ENCODE data around the gene KLK1.

KLK1 gene

DNA sequence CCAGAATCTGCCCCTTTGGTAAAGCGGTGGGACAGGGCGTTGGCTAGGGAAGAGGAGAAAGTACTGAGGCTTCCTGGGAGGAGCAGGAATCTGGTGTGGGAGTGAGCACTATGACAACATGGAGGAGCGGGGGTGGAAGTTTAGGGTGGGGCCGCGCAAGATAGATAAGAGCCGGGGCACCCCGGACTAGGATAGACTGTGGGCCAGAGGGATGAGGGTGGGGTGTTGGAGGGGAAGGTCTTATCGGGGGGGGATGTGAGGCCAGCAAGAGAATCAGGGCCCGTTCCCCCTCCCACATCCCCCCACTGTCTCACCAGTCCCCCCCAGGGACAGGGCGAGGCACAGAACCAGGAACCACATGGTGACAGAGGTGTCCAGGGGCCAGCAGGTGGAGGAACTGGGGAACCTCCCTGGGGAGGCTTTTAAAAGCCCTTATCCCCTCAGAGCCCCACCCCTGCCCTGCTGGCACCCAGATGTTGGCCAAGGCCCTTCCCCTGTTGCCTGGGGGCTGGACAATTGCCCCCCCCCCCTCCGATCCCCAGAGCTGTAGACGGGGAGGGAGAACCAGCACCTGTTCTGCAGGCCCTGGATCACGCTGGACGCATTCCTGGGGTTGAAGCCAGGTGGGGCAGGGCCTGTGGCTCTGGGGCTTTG lies at the start of gene KLK1:
KLK1 (minus strand) TSS at position 399 of the 654 bp plus-strand sequence; CDS start at position 360, 39 bp downstream.
- no peak within 1 kb of the TSS for H3K4me3 ChIP-seq (ENCODE audit: low read depth, low read length)
- no peak for DNase-seq (ENCODE audit: low read depth)
- TF ChIP-seq CTCF (IDR thresholded peaks at IDR 0.05; ENCODE audit: low read depth, low read length) (no peak), POLR2A (IDR thresholded peaks at IDR 0.05; ENCODE audit: extremely low read depth, insufficient read length) (no peak), MYC (IDR thresholded peaks at IDR 0.05; ENCODE audit: low read depth, low read length) (no peak)
- TF ChIP-seq, protein P1, sequence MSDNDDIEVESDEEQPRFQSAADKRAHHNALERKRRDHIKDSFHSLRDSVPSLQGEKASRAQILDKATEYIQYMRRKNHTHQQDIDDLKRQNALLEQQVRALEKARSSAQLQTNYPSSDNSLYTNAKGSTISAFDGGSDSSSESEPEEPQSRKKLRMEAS (IDR thresholded peaks at IDR 0.05; ENCODE audit: low read depth, low read length), result no peak

DNA sequence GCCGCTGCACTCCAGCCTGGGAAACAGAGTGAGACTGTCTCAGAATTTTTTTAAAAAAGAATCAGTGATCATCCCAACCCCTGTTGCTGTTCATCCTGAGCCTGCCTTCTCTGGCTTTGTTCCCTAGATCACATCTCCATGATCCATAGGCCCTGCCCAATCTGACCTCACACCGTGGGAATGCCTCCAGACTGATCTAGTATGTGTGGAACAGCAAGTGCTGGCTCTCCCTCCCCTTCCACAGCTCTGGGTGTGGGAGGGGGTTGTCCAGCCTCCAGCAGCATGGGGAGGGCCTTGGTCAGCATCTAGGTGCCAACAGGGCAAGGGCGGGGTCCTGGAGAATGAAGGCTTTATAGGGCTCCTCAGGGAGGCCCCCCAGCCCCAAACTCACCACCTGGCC lies 49.5 kb upstream of the KLK1 start, which contains the start of gene KLK2:
KLK2 (plus strand) TSS at position 384 of the 400 bp plus-strand sequence. CDS start 35 bp downstream, outside the sequence.
- H3K4me3 ChIP-seq (ENCODE audit: low read depth, low read length), result no peak within 1 kb of the TSS
- TF ChIP-seq POLR2A (IDR thresholded peaks at IDR 0.05; ENCODE audit: extremely low read depth, insufficient read length), result no peak
- TF ChIP-seq, protein P1 (IDR thresholded peaks at IDR 0.05; ENCODE audit: low read depth, low read length), result no peak
- no peak for TF ChIP-seq MYC (IDR thresholded peaks at IDR 0.05; ENCODE audit: low read depth, low read length)
- TF ChIP-seq CTCF (IDR thresholded peaks at IDR 0.05; ENCODE audit: low read depth, low read length), result no peak
- no peak for DNase-seq (ENCODE audit: low read depth)

GRCh38 chr19:50870417-50871089 lies 47.0 kb upstream of the KLK1 start:
- H3K4me3 ChIP-seq (ENCODE audit: low read depth, low read length), result no peak overlapping the region
- no peak for DNase-seq (ENCODE audit: low read depth)
- TF ChIP-seq CTCF (IDR thresholded peaks at IDR 0.05; ENCODE audit: low read depth, low read length), result no peak
- TF ChIP-seq, protein P1 (IDR thresholded peaks at IDR 0.05; ENCODE audit: low read depth, low read length), result no peak
- TF ChIP-seq MYC (IDR thresholded peaks at IDR 0.05; ENCODE audit: low read depth, low read length), result no peak
- TF ChIP-seq POLR2A (IDR thresholded peaks at IDR 0.05; ENCODE audit: extremely low read depth, insufficient read length), result no peak

- DNase-seq (ENCODE audit: low read depth), result no peak
- no peak for TF ChIP-seq POLR2A (IDR thresholded peaks at IDR 0.05; ENCODE audit: extremely low read depth, insufficient read length)
- no peak for TF ChIP-seq MYC (IDR thresholded peaks at IDR 0.05; ENCODE audit: low read depth, low read length)
- TF ChIP-seq, protein P1 (IDR thresholded peaks at IDR 0.05; ENCODE audit: low read depth, low read length), result no peak
- TF ChIP-seq CTCF (IDR thresholded peaks at IDR 0.05; ENCODE audit: low read depth, low read length), result no peak
- H3K4me3 ChIP-seq (ENCODE audit: low read depth, low read length), result no peak overlapping the region
Measured at GRCh38 chr19:50869479-50869878, 45.9 kb upstream of the KLK1 start.

DNA sequence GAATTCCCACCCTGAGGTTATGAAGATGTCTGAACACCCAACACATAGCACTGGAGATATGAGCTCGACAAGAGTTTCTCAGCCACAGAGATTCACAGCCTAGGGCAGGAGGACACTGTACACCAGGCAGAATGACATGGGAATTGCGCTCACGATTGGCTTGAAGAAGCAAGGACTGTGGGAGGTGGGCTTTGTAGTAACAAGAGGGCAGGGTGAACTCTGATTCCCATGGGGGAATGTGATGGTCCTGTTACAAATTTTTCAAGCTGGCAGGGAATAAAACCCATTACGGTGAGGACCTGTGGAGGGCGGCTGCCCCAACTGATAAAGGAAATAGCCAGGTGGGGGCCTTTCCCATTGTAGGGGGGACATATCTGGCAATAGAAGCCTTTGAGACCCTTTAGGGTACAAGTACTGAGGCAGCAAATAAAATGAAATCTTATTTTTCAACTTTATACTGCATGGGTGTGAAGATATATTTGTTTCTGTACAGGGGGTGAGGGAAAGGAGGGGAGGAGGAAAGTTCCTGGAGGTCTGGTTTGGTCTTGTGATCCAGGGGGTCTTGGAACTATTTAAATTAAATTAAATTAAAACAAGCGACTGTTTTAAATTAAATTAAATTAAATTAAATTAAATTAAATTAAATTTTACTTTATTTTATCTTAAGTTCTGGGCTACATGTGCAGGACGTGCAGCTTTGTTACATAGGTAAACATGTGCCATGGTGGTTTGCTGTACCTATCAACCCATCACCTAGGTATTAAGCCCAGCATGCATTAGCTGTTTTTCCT lies 38.1 kb upstream of the KLK1 start:
- no peak for TF ChIP-seq CTCF (IDR thresholded peaks at IDR 0.05; ENCODE audit: low read depth, low read length)
- TF ChIP-seq POLR2A (IDR thresholded peaks at IDR 0.05; ENCODE audit: extremely low read depth, insufficient read length), result no peak
- TF ChIP-seq, protein P1 (IDR thresholded peaks at IDR 0.05; ENCODE audit: low read depth, low read length), result no peak
- no peak for TF ChIP-seq MYC (IDR thresholded peaks at IDR 0.05; ENCODE audit: low read depth, low read length)
- no peak for DNase-seq (ENCODE audit: low read depth)
- no peak overlapping the region for H3K4me3 ChIP-seq (ENCODE audit: low read depth, low read length)
